NCI-H1105 treated with DMSO at 0.1 percent for 48 hours (cell line): ENCODE results near the gene NOBOX.
"Not testable (repeated sequence)": the region's sequence is repeated elsewhere in the genome, so short reads cannot be mapped to it uniquely, and the experiment has no call there.

Experiments
- DNase-seq: peaks from one replicate; lab custom pipeline; 2025; lab: John Stamatoyannopoulos, UW

NOBOX gene

GRCh38 chr7:144391823-144392255 is 11.7 kb downstream of the NOBOX start:
- DNase-seq: peak; percentile 54

GRCh38 chr7:144391014-144391413 is 12.5 kb downstream of the NOBOX start:
- no peak for DNase-seq

GRCh38 chr7:144390481-144390880 is 13.0 kb downstream of the NOBOX start:
- DNase-seq: no peak

GRCh38 chr7:144388950-144389349 is 14.5 kb downstream of the NOBOX start:
- DNase-seq: no peak

- DNase-seq: no peak
Observed at GRCh38 chr7:144386741-144387140, 16.8 kb downstream of the NOBOX start.

GRCh38 chr7:144384555-144385245 is 18.8 kb downstream of the NOBOX start:
- DNase-seq: no peak

GRCh38 chr7:144384071-144384470 is 19.4 kb downstream of the NOBOX start:
- no peak for DNase-seq

- DNase-seq: no peak
Observed at GRCh38 chr7:144379776-144380384, 23.6 kb downstream of the NOBOX start.

GRCh38 chr7:144378651-144379050 is 24.8 kb downstream of the NOBOX start:
- no peak for DNase-seq

GRCh38 chr7:144369221-144369620 is 34.3 kb downstream of the NOBOX start:
- DNase-seq: not testable (repeated sequence)

GRCh38 chr7:144367250-144367649 is 36.2 kb downstream of the NOBOX start:
- not testable (repeated sequence) for DNase-seq

GRCh38 chr7:144365523-144365922 is 38.0 kb downstream of the NOBOX start:
- not testable (repeated sequence) for DNase-seq

GRCh38 chr7:144362061-144362460 is 41.4 kb downstream of the NOBOX start:
- DNase-seq: not testable (repeated sequence)

- not testable (repeated sequence) for DNase-seq
Observed at GRCh38 chr7:144356860-144357259, 46.6 kb downstream of the NOBOX start.

- not testable (repeated sequence) for DNase-seq
Observed at GRCh38 chr7:144356185-144356584, 47.3 kb downstream of the NOBOX start.

- DNase-seq: not testable (repeated sequence)
Observed at GRCh38 chr7:144355176-144355822, 48.2 kb downstream of the NOBOX start, which contains the start of gene ARHGEF5. Gene ARHGEF5 (plus strand): TSS chr7:144355402. CDS start chr7:144362670, 7,268 bp downstream.

- DNase-seq: not testable (repeated sequence)
Observed at GRCh38 chr7:144351667-144352066, 51.8 kb downstream of the NOBOX start.

- not testable (repeated sequence) for DNase-seq
Observed at GRCh38 chr7:144348625-144349024, 54.9 kb downstream of the NOBOX start.
